ENCODE data around the gene ELP5.
A peak's percentile ranks its signal among the peaks of the same experiment; 100 is the strongest.

The ELP5 gene

GRCh38 chr17:7251661-7252175 is 297 bp upstream of the ELP5 start, which contains the start of gene CTDNEP1:
Gene CTDNEP1, minus strand, starts transcription at chr17:7251734. Its CDS starts 438 bp downstream, at chr17:7251296.
- peak; percentile 94 for DNase-seq (ENCODE audit: low read depth, low spot score)
- TF ChIP-seq EZH2 (IDR thresholded peaks at IDR 0.05), result no peak
- Histone ChIP-seq H3K9me3 (ENCODE audit: low read depth, low read length) (no peaks in the 10 kb centered on the region), H3K27ac (peak within 1 kb of the TSS; percentile 93), H3K36me3 (ENCODE audit: insufficient read depth, low read length) (peaks cover 20% of the 10 kb centered on the region), H3K9ac (ENCODE audit: insufficient read length) (peak within 1 kb of the TSS; percentile 96), H3K4me3 (peak within 1 kb of the TSS; percentile 91)

GRCh38 chr17:7253082-7253481 is 1.1 kb downstream of the ELP5 start:
- Histone ChIP-seq H3K9me3 (ENCODE audit: low read depth, low read length) (no peaks in the 10 kb centered on the region), H3K9ac (ENCODE audit: insufficient read length) (peak overlapping the region; percentile 90), H3K27ac (peak overlapping the region; percentile 93; the same call in 1 of the 2 replicates), H3K4me3 (peak overlapping the region; percentile 91), H3K36me3 (ENCODE audit: insufficient read depth, low read length) (peaks cover 15% of the 10 kb centered on the region)
- DNase-seq (ENCODE audit: low read depth, low spot score), result no peak
- TF ChIP-seq EZH2 (IDR thresholded peaks at IDR 0.05), result no peak
- no peak for TF ChIP-seq FOXP2 (optimal IDR thresholded peaks at IDR 0.05; ENCODE audit: control extremely low read depth, extremely low read length, insufficient read depth)
- no peak for TF ChIP-seq POLR2AphosphoS5 (IDR thresholded peaks at IDR 0.05; ENCODE audit: borderline replicate concordance, low read depth, low read length)

- Histone ChIP-seq H3K27ac (no peak overlapping the region), H3K9me3 (ENCODE audit: low read depth, low read length) (no peaks in the 10 kb centered on the region), H3K4me3 (no peak overlapping the region), H3K9ac (ENCODE audit: insufficient read length) (no peak overlapping the region), H3K36me3 (ENCODE audit: insufficient read depth, low read length) (peaks cover 27% of the 10 kb centered on the region)
- no peak for TF ChIP-seq FOXP2 (optimal IDR thresholded peaks at IDR 0.05; ENCODE audit: control extremely low read depth, extremely low read length, insufficient read depth)
- no peak for TF ChIP-seq POLR2AphosphoS5 (IDR thresholded peaks at IDR 0.05; ENCODE audit: borderline replicate concordance, low read depth, low read length)
- TF ChIP-seq EZH2 (IDR thresholded peaks at IDR 0.05), result no peak
- no peak for DNase-seq (ENCODE audit: low read depth, low spot score)
Observed at GRCh38 chr17:7254511-7254910, 2.5 kb downstream of the ELP5 start.

- no peak overlapping the region for H3K9ac ChIP-seq (ENCODE audit: insufficient read length)
- H3K36me3 ChIP-seq (ENCODE audit: insufficient read depth, low read length), result peaks cover 32% of the 10 kb centered on the region
- H3K27ac ChIP-seq, result no peak overlapping the region
- no peak overlapping the region for H3K4me3 ChIP-seq
- H3K9me3 ChIP-seq (ENCODE audit: low read depth, low read length), result no peaks in the 10 kb centered on the region
- TF ChIP-seq EZH2 (IDR thresholded peaks at IDR 0.05) (no peak), POLR2AphosphoS5 (IDR thresholded peaks at IDR 0.05; ENCODE audit: borderline replicate concordance, low read depth, low read length) (no peak), FOXP2 (optimal IDR thresholded peaks at IDR 0.05; ENCODE audit: control extremely low read depth, extremely low read length, insufficient read depth) (no peak)
- no peak for DNase-seq (ENCODE audit: low read depth, low spot score)
Observed at GRCh38 chr17:7256766-7257456, 4.9 kb downstream of the ELP5 start.

- TF ChIP-seq POLR2AphosphoS5 (IDR thresholded peaks at IDR 0.05; ENCODE audit: borderline replicate concordance, low read depth, low read length), result no peak
- TF ChIP-seq EZH2 (IDR thresholded peaks at IDR 0.05), result no peak
- TF ChIP-seq FOXP2 (optimal IDR thresholded peaks at IDR 0.05; ENCODE audit: control extremely low read depth, extremely low read length, insufficient read depth), result no peak
- H3K27ac ChIP-seq, result peak overlapping the region; percentile 84
- H3K9me3 ChIP-seq (ENCODE audit: low read depth, low read length), result no peaks in the 10 kb centered on the region
- peak overlapping the region; percentile 57 for H3K9ac ChIP-seq (ENCODE audit: insufficient read length)
- no peak for DNase-seq (ENCODE audit: low read depth, low spot score)
- H3K4me3 ChIP-seq, result no peak overlapping the region
- peaks cover 31% of the 10 kb centered on the region for H3K36me3 ChIP-seq (ENCODE audit: insufficient read depth, low read length)
Observed at GRCh38 chr17:7258731-7259554, 6.9 kb downstream of the ELP5 start.

- TF ChIP-seq POLR2AphosphoS5 (IDR thresholded peaks at IDR 0.05; ENCODE audit: borderline replicate concordance, low read depth, low read length) (no peak), EZH2 (IDR thresholded peaks at IDR 0.05) (no peak), FOXP2 (optimal IDR thresholded peaks at IDR 0.05; ENCODE audit: control extremely low read depth, extremely low read length, insufficient read depth) (no peak)
- H3K9ac ChIP-seq (ENCODE audit: insufficient read length), result peak overlapping the region; percentile 57
Observed at GRCh38 chr17:7259555-7259889, 7.5 kb downstream of the ELP5 start.

GRCh38 chr17:7260151-7260550 is 8.1 kb downstream of the ELP5 start:
- DNase-seq (ENCODE audit: low read depth, low spot score), result no peak
- Histone ChIP-seq H3K36me3 (ENCODE audit: insufficient read depth, low read length) (peaks cover 20% of the 10 kb centered on the region), H3K27ac (peak overlapping the region; percentile 84; the same call in 1 of the 2 replicates), H3K9me3 (ENCODE audit: low read depth, low read length) (no peaks in the 10 kb centered on the region), H3K9ac (ENCODE audit: insufficient read length) (no peak overlapping the region), H3K4me3 (no peak overlapping the region)
- no peak for TF ChIP-seq FOXP2 (optimal IDR thresholded peaks at IDR 0.05; ENCODE audit: control extremely low read depth, extremely low read length, insufficient read depth)
- no peak for TF ChIP-seq EZH2 (IDR thresholded peaks at IDR 0.05)
- TF ChIP-seq POLR2AphosphoS5 (IDR thresholded peaks at IDR 0.05; ENCODE audit: borderline replicate concordance, low read depth, low read length), result no peak

More at GRCh38 chr17:7259555-7259889, 7.5 kb downstream of the ELP5 start:
- Histone ChIP-seq H3K9me3 (ENCODE audit: low read depth, low read length) (no peaks in the 10 kb centered on the region), H3K36me3 (ENCODE audit: insufficient read depth, low read length) (peaks cover 25% of the 10 kb centered on the region), H3K27ac (peak overlapping the region; percentile 84), H3K4me3 (no peak overlapping the region)
- no peak for DNase-seq (ENCODE audit: low read depth, low spot score)

GRCh38 chr17:7260651-7261378 is 8.8 kb downstream of the ELP5 start:
- H3K27ac ChIP-seq, result no peak overlapping the region
- DNase-seq (ENCODE audit: low read depth, low spot score), result no peak
- peaks cover 17% of the 10 kb centered on the region for H3K36me3 ChIP-seq (ENCODE audit: insufficient read depth, low read length)
- TF ChIP-seq POLR2AphosphoS5 (IDR thresholded peaks at IDR 0.05; ENCODE audit: borderline replicate concordance, low read depth, low read length) (no peak), EZH2 (IDR thresholded peaks at IDR 0.05) (no peak), FOXP2 (optimal IDR thresholded peaks at IDR 0.05; ENCODE audit: control extremely low read depth, extremely low read length, insufficient read depth) (no peak)
- no peak overlapping the region for H3K4me3 ChIP-seq
- H3K9me3 ChIP-seq (ENCODE audit: low read depth, low read length), result no peaks in the 10 kb centered on the region
- no peak overlapping the region for H3K9ac ChIP-seq (ENCODE audit: insufficient read length)

Data from SK-N-MC (cell line).